GM12891 (cell line): ENCODE measurements around the gene NSUN2.
"Not testable (repeated sequence)": the region's sequence is repeated elsewhere in the genome, so short reads cannot be mapped to it uniquely, and the experiment has no call there.

ENCODE experiments used
- DNase-seq: peaks from one replicate; pipeline ENCODE4 v3.0.0; 2011; ENCODE audit warnings: low spot score; ENCODE audit not compliant: insufficient read length
- FAIRE-seq: peaks from 2 replicates; lab custom pipeline; 2011; peaks lifted over from hg19 to GRCh38; lab: Jason Lieb, UNC
- PAX5 ChIP-seq: IDR thresholded peaks from 2 replicates; pipeline ENCODE4 v1.6.1; 2011; ENCODE audit warnings: low read length, moderate library complexity, mild to moderate bottlenecking; ENCODE audit not compliant: insufficient read depth, severe bottlenecking
- POLR2A ChIP-seq: IDR thresholded peaks from 2 replicates; pipeline ENCODE4 v1.6.1; 2011; ENCODE audit warnings: low read depth, low read length, control low read depth
- POLR2AphosphoS5 ChIP-seq: IDR thresholded peaks from 2 replicates; pipeline ENCODE4 v1.6.1; 2011; ENCODE audit warnings: low read depth, low read length, control low read depth
- POU2F2 ChIP-seq: IDR thresholded peaks from 2 replicates; pipeline ENCODE4 v1.6.1; 2011; ENCODE audit warnings: low read depth, mild to moderate bottlenecking, control low read depth, low read length, moderate library complexity
- SPI1 ChIP-seq: IDR thresholded peaks from 2 replicates; pipeline ENCODE4 v1.6.1; 2011; ENCODE audit warnings: low read depth, low read length, control low read depth
- TAF1 ChIP-seq: IDR thresholded peaks from 2 replicates; pipeline ENCODE4 v1.6.1; 2011; ENCODE audit warnings: low read depth, low read length, control low read depth

NSUN2 gene

DNA sequence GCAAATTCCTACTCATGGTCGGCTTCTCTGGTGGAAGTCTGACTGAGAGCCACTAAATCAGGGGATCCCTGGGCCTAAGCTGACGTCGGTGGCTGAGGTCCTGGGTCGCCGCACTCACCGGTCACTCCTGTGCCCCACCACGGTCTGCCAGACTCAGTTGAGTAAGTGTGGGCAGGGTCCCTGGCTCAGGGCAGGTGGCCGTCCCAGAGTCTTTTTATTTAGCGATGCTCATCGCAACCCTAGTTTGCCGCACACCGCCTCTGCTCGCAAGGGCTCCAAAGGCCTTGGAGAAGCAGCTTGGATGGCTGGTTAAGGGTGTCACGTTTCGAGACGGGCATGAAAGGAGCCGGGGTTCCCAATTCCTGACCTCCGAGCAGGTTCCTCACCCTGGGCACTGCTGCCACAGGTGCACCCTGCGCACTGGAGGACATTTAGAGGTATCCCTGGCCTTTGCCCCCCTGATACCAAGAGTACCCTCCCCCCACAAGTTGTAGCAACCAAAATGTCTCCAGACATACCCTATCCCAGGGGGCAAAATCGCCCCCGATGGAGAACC is 59.9 kb downstream of the NSUN2 start:
- DNase-seq = no peak
- TF ChIP-seq PAX5 = no peak
- TF ChIP-seq POLR2A = no peak
- TF ChIP-seq POU2F2 = no peak
- no peak for TF ChIP-seq POLR2AphosphoS5
- TF ChIP-seq TAF1 = no peak
- TF ChIP-seq SPI1 = no peak
- no peak for FAIRE-seq

DNA sequence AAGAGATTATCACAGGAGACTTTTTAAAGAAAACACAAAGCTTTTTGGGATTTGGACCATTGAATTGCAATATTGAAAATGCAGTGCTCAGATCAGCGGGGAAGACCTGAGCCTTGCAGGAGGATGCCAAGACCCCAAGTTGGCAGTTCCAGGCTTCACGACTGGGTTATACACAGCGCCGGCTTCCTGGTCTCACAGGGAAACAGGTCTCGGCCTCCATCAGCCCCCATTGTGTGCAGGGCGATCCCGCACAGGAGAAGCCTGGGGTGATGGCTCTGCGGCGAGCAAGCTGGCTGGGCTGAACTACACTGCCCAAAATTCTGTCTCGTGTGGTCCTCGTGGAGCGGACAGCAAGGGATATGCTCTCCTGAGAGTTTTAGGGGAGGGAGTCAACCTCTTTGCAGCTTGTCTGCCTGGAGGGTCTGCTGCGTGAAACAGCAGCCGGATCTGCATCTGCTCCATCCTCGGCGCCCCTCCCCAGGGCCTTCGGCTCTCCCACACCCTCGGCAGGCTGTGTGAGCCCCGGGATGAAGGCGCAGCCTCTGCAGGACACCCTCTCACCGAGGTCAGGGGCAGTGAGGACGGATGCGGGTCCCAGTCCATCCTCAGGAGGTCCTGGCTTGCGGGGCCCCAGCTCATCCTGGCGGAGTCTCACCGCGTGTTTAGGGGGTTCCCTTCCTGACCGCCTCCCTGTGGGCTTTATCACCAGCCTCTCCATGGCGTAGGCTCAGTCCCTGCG is 60.6 kb downstream of the NSUN2 start:
- DNase-seq (no peak), FAIRE-seq (no peak)
- no peak for TF ChIP-seq POLR2AphosphoS5

DNA sequence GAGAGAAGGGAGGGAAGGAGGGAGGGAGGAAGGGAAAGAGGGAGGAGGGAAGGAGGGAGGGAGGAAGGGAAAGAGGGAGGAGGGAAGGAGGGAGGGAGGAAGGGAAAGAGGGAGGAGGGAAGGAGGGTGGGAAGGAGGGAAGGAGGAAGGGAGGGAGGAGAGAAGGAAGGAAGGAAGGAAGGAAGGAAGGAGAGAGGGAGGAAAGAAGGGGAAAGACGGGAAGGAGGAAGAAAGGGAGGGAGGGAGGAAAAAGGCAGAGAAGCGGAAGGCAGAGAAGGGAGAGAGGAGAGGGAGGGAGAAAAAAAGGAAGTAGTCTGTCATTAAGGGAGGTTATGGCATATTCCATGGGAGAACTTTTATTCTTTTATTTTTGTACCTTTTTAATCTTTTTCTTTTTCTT is 61.2 kb downstream of the NSUN2 start:
- DNase-seq, FAIRE-seq: not testable (repeated sequence)

DNA sequence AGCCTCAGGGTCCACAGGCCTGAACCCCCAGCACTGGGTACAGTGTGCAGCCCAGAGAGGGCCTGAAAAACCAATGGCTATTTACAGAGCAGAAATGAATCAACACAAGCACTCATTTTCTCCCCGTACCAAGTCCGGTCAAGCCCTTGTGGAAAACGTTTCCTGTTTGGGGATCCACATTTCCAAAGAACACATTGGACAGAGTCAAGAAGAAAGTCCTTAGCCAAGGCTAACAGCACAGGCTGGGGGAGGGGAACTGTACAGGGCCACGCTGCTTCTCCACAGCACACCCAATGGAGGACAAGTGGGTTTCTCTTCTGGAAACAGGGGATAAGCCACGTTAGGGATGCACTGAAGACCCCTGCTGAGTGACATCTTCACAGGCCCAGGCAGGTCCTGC is 62.3 kb downstream of the NSUN2 start:
- FAIRE-seq = no peak
- TF ChIP-seq TAF1 (no peak), PAX5 (no peak), POLR2AphosphoS5 (no peak), POU2F2 (no peak), POLR2A (no peak), SPI1 (no peak)
- no peak for DNase-seq

DNA sequence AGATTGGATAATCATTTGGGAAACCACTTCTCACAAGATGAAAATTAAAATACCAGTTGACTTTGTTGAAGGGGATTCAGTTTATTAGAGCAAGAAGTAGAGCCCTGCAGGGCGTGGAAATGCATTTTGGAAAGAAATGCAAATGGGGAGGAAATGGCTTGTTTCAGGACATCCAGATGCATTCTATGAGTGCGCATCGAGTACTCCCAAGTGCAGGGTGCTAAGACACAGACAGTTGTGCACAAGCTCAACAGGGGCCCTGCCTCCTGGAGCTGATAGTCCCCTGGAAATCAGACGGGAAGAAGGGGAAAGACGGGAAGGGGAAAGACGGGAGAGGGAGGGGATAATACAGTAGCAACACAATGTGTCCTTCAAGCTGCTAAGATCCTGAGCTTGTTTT is 64.0 kb downstream of the NSUN2 start:
- no peak for TF ChIP-seq POLR2A
- TF ChIP-seq POLR2AphosphoS5 = no peak
- no peak for TF ChIP-seq TAF1
- no peak for TF ChIP-seq POU2F2
- TF ChIP-seq PAX5 = no peak
- TF ChIP-seq SPI1 = no peak
- no peak for FAIRE-seq
- DNase-seq = no peak

DNA sequence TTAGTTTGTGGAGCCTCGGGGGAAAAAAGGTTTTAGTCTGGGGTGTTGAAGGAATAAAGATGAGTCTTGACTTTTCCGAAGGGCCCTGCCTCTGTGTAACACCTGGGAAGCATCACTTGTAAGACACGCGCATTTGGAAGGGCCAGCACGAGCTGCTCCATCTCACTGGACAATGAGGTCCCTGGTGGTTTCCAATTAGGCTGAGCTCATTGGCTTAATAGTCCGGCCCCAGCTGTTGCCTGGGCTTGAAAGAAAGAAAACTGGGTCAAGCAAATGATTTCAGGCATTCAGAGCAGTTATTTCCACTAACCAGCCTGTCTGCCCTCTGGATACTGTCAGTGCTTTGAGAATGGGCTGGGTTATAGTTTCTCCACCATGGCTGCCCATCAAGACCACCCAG is 64.5 kb downstream of the NSUN2 start:
- no peak for TF ChIP-seq POU2F2
- no peak for TF ChIP-seq TAF1
- no peak for TF ChIP-seq SPI1
- TF ChIP-seq POLR2A = no peak
- TF ChIP-seq POLR2AphosphoS5 = no peak
- TF ChIP-seq PAX5 = no peak
- no peak for DNase-seq
- no peak for FAIRE-seq

DNA sequence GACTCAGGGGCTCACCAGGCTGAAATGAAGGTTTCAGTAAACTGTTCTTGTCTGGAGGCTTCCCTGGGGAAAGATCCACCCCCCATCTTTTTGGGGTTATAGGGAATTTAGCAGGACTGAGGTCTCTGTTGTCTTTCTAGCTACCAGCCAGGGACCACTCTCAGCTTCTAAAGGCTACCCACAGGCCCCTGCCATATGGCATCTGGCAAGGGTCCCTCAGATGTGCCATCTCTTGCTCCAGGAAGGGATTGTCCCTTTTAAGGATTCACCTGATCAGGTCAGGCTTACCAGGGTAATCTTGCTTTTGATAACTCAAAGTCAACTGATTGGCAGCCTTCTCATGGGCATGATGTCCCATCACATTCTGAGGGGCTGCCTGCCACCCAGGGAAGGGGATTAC is 65.0 kb downstream of the NSUN2 start:
- FAIRE-seq (no peak), DNase-seq (no peak)
- TF ChIP-seq POU2F2 = no peak
- no peak for TF ChIP-seq POLR2A
- no peak for TF ChIP-seq SPI1
- no peak for TF ChIP-seq PAX5
- TF ChIP-seq TAF1 = no peak
- no peak for TF ChIP-seq POLR2AphosphoS5

DNA sequence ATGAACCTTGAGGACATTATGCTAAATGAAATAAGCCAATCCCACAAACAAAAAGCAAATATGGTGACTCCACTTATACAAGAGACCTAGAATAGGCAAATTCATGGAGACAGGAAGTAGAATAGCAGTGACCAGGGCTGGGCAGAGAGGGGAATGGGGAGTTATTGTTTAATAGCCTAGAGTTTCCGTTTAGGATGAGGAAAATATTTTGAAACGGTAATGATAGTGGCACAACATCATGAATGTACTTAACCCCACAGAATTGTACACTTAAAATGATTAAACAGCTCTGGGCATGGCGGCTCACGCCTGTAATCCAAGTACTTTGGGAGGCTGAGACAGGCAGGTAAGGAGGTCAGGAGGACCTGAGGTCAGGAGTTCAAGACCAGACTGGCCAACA is 65.8 kb downstream of the NSUN2 start:
- no peak for TF ChIP-seq POLR2A
- no peak for TF ChIP-seq POLR2AphosphoS5
- no peak for TF ChIP-seq SPI1
- no peak for TF ChIP-seq PAX5
- TF ChIP-seq POU2F2 = no peak
- TF ChIP-seq TAF1 = no peak
- DNase-seq = no peak
- no peak for FAIRE-seq

DNA sequence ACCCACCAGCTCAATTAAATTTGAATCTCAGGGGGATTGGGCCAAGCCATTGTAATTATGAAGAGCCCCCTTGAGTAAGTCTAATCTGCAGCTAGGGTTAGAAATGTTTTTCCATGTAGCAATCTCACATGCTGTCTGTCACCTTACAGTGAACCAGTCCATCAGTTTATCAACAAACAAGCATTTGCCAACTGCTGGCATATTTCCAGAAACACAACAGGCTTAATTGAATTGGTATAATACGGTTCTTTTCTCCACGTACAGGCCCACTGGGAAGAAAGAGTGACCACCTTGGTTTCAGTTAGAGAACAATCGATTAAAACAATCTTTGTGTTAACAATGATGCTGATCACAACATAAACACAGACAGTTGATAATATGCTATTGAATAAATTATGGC is 67.4 kb downstream of the NSUN2 start:
- no peak for DNase-seq
- no peak for FAIRE-seq
- TF ChIP-seq POU2F2 (no peak), POLR2A (no peak), TAF1 (no peak), SPI1 (no peak), POLR2AphosphoS5 (no peak), PAX5 (no peak)
